SU-DHL-6 (cell line): ENCODE measurements around the gene ZNF524.

Experiments
- H2AFZ ChIP-seq: fragments of 200-600 bp; sonication (generic); 2 replicates; pipeline ENCODE4 v1.6.1; 2014; ENCODE audit warnings: low read depth, mild to moderate bottlenecking, moderate library complexity, mixed read lengths, antibody characterized with exemption, low read length; ENCODE audit not compliant: severe bottlenecking
- H3F3A ChIP-seq: fragments of 200-600 bp; shearing (Covaris generic); 2 replicates; pipeline ENCODE4 v1.6.0; 2016; ENCODE audit warnings: antibody characterized with exemption, mild to moderate bottlenecking; ENCODE audit not compliant: insufficient read depth
- H3K27ac ChIP-seq: fragments of 200-600 bp; sonication (generic); 2 replicates; pipeline ENCODE4 v1.5.1; 2016; ENCODE audit warnings: low read depth, mild to moderate bottlenecking, low read length, moderate library complexity, mixed read lengths
- H3K27me3 ChIP-seq: fragments of 200-600 bp; sonication (generic), shearing (Covaris generic); 2 replicates; pipeline ENCODE4 v1.6.0; 2014; ENCODE audit warnings: mild to moderate bottlenecking, low read length
- H3K36me3 ChIP-seq: fragments of 200-600 bp; sonication (generic); 2 replicates; pipeline ENCODE4 v1.6.1; 2014; ENCODE audit warnings: mild to moderate bottlenecking, low read length, mixed read lengths
- H3K4me2 ChIP-seq: fragments of 300-600, 200-600 bp; shearing (Covaris generic), sonication (generic); 2 replicates; pipeline ENCODE4 v1.6.0; 2014; ENCODE audit warnings: low read length, low read depth, mild to moderate bottlenecking; ENCODE audit not compliant: poor library complexity, severe bottlenecking
- H3K4me3 ChIP-seq: fragments of 200-600 bp; sonication (generic); 2 replicates; pipeline ENCODE4 v1.5.1; 2014; ENCODE audit warnings: antibody characterized with exemption, low read length, mild to moderate bottlenecking, mixed read lengths; ENCODE audit not compliant: insufficient read depth, poor library complexity, severe bottlenecking
- H3K79me2 ChIP-seq: fragments of 200-600 bp; sonication (generic); 2 replicates; pipeline ENCODE4 v1.6.1; 2014; ENCODE audit warnings: mild to moderate bottlenecking, low read length, moderate library complexity; ENCODE audit not compliant: insufficient read depth
- H3K9ac ChIP-seq: fragments of 200-600 bp; sonication (generic); 2 replicates; pipeline ENCODE4 v1.7.0; 2014; ENCODE audit warnings: mild to moderate bottlenecking, low read length
- H3K9me2 ChIP-seq: fragments of 200-600 bp; sonication (generic); replicated peaks from 2 replicates; pipeline ENCODE4 v1.6.1; 2014; ENCODE audit warnings: low read length; ENCODE audit not compliant: insufficient read depth
- H3K9me3 ChIP-seq: fragments of 200-600 bp; sonication (generic); 2 replicates; pipeline ENCODE4 v1.6.1; 2014; ENCODE audit warnings: low read length, mixed read lengths; ENCODE audit not compliant: insufficient read depth
- H4K20me1 ChIP-seq: fragments of 200-600 bp; sonication (generic); 2 replicates; pipeline ENCODE4 v1.6.1; 2014; ENCODE audit warnings: low read depth, mild to moderate bottlenecking, antibody characterized with exemption, low read length, moderate library complexity, mixed read lengths
- CTCF ChIP-seq: fragments of 200-600 bp; sonication (generic); IDR thresholded peaks from one replicate; pipeline ENCODE4 v1.5.1; 2017; ENCODE audit warnings: antibody characterized with exemption, mild to moderate bottlenecking, low read length, moderate library complexity; ENCODE audit not compliant: insufficient read depth, poor library complexity, severe bottlenecking
- EZH2phosphoT487 ChIP-seq: fragments of 200-600 bp; sonication (generic), shearing (Covaris generic); conservative IDR thresholded peaks from 2 replicates; pipeline ENCODE4 v1.6.1; 2018; ENCODE audit warnings: mild to moderate bottlenecking, antibody characterized with exemption, low read length, moderate library complexity, mixed read lengths

ZNF524 gene

DNA sequence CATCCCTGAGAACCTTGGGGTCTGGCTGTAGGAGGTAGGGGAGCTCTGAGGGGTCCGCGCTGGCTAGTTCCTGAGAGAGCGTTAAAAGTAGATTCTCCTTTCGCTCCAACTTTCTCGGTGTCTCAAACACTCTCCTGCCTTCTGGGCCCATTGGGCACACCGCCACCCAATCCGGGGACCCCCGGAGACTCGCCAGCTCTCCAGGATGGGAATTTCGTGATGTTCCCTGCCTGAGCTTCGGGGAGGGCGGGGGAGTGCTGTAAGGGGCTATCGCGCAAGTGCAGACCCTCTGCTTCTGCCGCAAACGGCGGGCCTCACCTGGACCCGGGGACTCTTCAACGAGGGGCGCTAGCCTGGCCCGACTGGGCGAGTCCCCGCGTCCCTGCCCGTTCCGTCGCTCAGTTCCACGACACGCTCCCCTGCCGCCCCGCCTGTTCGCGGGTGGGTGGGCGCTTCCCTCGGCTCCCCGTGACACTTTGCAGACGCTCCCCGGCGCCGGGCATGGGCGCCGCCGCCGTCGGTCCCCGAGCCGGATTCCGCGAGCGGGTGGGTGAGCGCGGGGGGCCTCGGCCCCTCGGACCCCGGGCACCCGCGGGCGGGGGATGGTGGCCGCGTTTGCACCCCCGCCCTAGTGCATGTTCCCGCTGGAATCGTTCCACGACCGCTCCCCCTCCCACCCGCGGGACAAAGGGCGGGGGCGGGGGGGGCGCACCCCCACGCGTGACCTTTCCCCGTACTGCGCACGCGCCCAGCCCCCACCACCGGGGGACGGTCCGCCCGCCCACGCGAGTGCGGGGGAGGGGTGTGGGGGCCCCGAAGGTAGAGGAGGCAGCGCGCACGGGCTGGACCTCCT lies 47.9 kb downstream of the ZNF524 start, which contains the start of gene CCDC106:
Gene CCDC106, plus strand, starts transcription at position 481 of the 853 bp plus-strand sequence. CDS start 835 bp downstream, outside the sequence.
- H3K36me3 ChIP-seq: no peaks in the 10 kb centered on the region; the same call in 1 of the 2 replicates
- H3K27me3 ChIP-seq: no peaks in the 10 kb centered on the region
- no peaks in the 10 kb centered on the region for H3K9me2 ChIP-seq
- peak within 1 kb of the TSS; percentile 95 for H3K27ac ChIP-seq
- no peak for TF ChIP-seq EZH2phosphoT487
- no peak for TF ChIP-seq CTCF
- H3K4me3 ChIP-seq: peak within 1 kb of the TSS; percentile 69
- no peaks in the 10 kb centered on the region for H4K20me1 ChIP-seq
- no peaks in the 10 kb centered on the region for H3K9me3 ChIP-seq
- H3K4me2 ChIP-seq: peak within 1 kb of the TSS; percentile 87
- peaks cover 24% of the 10 kb centered on the region for H3K79me2 ChIP-seq
- H3K9ac ChIP-seq: peak within 1 kb of the TSS; percentile 92
- peaks cover 36% of the 10 kb centered on the region for H3F3A ChIP-seq
- H2AFZ ChIP-seq: no peak within 1 kb of the TSS

DNA sequence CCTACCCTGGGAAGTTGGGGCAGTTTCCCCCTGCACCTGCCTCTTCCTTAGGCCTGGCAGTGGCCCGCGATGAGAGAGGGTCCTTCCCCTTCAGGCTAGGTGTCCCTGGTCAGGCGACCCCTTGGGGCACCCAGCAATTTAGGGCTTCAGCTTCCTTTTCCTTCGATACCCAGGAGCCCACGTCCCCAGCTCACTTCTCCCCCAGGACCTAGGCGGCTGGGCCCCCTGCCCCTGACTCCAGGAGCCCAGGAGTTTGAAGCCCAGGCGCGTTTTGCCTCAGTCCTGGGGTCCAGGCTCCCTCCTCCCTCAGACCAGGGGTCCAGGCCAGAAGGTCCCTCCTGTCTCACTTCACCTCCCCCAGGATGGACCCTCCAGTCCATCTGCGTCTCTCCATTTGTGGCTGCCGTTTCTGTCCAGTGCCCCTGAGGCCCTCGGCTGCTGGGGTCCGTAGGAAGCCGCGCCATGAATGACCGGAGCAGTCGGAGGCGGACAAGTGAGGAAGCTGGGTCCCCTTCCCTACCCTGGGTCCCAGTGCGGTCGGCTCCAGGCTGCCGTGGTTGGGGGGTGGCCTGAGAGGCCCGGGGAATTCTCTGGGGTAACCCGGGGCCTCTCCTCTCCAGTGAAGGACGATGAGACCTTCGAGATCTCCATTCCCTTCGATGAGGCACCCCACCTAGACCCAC lies 48.6 kb downstream of the ZNF524 start:
- Histone ChIP-seq H3K79me2 (peaks cover 22% of the 10 kb centered on the region), H3K4me2 (peak overlapping the region; percentile 87), H3K9me2 (no peaks in the 10 kb centered on the region), H4K20me1 (no peaks in the 10 kb centered on the region), H3K9me3 (no peaks in the 10 kb centered on the region), H3K9ac (peak overlapping the region; percentile 92), H2AFZ (no peak overlapping the region), H3F3A (peaks cover 33% of the 10 kb centered on the region), H3K4me3 (peak overlapping the region; percentile 69), H3K27me3 (no peaks in the 10 kb centered on the region), H3K27ac (peak overlapping the region; percentile 95), H3K36me3 (no peaks in the 10 kb centered on the region; the same call in 1 of the 2 replicates)
- TF ChIP-seq CTCF: no peak

GRCh38 chr19:55649268-55650125 lies 49.4 kb downstream of the ZNF524 start:
- Histone ChIP-seq H3K27me3 (no peaks in the 10 kb centered on the region), H2AFZ (no peak overlapping the region), H4K20me1 (no peaks in the 10 kb centered on the region), H3K36me3 (no peaks in the 10 kb centered on the region; the same call in 1 of the 2 replicates), H3K27ac (peak overlapping the region; percentile 95), H3K9me2 (no peaks in the 10 kb centered on the region), H3K4me2 (peak overlapping the region; percentile 87), H3K79me2 (peaks cover 15% of the 10 kb centered on the region), H3K9me3 (no peaks in the 10 kb centered on the region), H3K9ac (peak overlapping the region; percentile 92), H3K4me3 (no peak overlapping the region), H3F3A (peaks cover 26% of the 10 kb centered on the region)
- TF ChIP-seq CTCF: no peak
- no peak for TF ChIP-seq EZH2phosphoT487
